Activated CD8-positive, alpha-beta memory T cell treated with anti-CD3 and anti-CD28 coated beads for 1 hour (primary cell): Measurements from ENCODE around the gene CFAP57.

ENCODE experiments used
- DNase-seq, 2 donors: peaks; one replicate each; pipeline ENCODE4 v3.0.0-alpha.2; 2020; ENCODE audit warnings: low read depth in 1 of 2; ENCODE audit errors: extremely low read depth in 1 of 2

Gene CFAP57

DNA sequence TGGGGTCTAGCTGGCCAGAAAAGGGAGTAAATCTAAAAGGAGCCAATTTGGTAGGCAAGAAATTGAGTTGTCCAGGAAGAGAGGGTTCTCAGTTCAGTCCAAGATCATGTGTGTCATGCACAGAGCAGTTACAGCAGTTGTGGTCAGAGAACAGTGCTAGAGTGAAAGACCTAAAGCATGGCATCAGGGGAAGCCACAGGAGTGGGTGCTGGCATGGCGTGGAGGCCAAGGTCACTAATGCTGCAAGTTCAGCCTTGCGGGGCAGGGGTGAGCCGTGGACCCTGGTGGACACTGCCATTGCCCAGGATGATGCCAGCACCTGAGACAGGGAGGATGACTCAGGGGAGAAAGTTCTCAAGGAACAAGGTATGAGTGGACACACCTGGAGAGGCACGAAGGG is 81.0 kb downstream of the CFAP57 start:
- no peak for DNase-seq

DNA sequence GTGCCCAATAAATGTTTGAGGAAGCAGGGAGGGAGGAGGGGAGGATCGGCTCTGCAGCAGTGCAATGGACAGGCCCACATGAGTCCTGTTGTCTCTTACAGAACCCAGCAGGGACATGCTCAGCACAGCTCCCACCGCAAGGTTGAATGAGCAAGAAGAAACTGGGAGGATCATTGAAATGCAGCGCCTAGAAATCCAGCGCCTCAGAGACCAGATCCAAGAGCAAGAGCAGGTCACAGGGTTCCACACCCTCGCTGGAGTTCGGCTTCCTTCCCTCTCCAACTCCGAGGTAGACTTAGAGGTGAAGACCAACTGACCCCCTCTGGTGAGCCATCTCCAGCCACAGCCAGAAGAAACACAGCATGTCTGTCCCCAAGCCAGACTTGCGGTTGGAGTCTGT is 81.7 kb downstream of the CFAP57 start:
- DNase-seq = no peak

DNA sequence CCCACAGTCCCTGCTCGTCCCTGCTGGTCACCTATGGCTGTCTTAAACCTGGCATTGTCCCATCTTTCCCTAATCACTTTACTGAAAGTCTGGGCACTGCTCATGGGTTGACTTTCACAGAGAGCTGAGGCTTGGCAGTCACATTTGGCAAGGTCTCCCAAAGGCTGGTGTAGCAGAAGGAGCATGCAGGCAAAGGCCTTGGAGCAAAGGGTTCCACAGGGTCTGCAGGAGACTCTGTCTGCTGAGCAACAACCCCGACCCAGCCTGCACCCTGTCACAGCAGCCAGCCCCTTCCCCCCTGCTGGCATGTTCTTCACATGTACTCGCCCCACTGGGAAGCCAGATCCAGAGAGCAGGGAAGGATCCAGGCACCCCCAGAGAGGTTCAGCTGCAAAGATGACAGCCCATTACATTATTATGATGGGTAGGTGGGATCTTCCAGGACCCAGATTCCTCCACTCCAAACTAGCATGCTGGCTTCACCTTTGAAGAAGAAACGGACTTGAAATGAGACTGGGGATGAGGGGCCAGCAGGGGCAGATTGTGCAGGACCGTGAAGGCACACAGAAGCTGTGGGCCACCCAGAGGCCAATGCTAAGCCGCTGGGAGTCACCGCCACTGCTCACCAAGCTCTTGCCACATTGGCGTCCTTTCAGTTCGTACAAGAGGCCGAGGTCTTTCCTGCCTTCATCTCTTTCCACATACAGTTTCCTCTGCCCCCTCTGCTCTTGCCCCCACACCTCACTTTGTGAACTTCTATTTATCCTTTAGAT is 83.5 kb downstream of the CFAP57 start:
- no peak for DNase-seq

- DNase-seq = no peak
Measured at GRCh38 chr1:43256675-43257570, 84.8 kb downstream of the CFAP57 start.

DNA sequence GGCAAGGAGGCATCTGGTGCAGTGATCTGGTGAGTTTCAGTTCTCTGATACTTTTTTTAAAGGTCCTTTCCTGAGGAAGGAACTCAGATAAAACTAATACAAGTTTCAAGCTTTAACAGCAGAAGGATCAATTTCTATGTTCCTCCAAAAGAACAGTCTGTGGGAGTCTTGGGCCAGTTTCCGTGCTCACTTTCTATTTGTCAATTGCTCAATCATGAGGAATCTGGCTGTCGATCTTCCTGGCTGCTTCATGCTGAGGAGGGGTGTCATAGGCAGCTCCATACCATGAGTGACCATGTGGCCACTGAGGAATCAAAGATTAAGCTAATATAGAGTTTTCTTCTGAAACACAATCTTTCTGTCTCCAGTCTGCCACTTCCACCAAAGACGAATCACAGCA is 86.2 kb downstream of the CFAP57 start:
- no peak for DNase-seq

DNA sequence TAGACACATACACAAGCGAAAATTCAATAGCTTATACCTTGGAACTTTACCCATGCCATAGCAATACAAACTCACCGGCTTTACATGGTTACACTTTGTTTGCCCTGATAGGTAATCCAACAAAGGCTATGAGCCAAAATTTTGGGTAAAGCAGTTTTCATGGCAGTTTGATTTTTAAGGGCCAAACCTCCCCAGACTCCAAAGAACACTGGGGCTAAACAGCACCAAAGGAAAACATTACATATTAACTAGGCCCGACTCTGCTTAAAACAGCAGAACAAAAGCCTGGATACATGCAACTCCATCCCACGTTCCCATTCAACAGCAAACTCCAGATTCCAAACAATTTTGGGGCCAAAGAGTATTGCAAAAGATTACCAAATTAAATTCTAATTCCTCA is 93.3 kb downstream of the CFAP57 start:
- no peak for DNase-seq

- DNase-seq = no peak
Measured at GRCh38 chr1:43266881-43267280, 94.8 kb downstream of the CFAP57 start.

DNA sequence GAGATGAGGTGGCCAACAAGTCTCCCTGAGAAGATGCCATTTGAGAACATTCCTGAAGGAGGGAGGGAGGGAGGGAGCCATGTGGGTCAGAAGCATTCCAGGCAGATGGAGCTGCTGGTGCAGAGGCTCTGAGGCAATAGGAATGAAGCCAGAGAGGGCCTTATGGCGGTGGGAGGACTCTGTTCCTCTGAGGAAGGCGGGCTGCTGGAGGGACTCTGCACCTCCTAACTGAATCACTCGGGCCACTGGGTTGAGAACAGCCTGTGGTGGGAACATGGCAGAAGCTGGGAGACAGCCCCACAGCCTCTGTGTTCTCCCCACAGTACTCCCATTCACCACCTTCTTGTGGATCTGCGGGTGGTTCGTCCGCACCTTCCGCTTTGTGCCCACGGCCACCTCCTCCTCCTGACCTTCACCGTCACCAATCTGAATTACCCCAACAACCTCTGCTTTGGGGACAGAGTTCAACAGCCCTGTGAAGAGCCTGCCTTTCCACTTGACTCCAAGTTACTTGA is 95.2 kb downstream of the CFAP57 start:
- no peak for DNase-seq

GRCh38 chr1:43267818-43268425 is 95.8 kb downstream of the CFAP57 start:
- DNase-seq = no peak

DNA sequence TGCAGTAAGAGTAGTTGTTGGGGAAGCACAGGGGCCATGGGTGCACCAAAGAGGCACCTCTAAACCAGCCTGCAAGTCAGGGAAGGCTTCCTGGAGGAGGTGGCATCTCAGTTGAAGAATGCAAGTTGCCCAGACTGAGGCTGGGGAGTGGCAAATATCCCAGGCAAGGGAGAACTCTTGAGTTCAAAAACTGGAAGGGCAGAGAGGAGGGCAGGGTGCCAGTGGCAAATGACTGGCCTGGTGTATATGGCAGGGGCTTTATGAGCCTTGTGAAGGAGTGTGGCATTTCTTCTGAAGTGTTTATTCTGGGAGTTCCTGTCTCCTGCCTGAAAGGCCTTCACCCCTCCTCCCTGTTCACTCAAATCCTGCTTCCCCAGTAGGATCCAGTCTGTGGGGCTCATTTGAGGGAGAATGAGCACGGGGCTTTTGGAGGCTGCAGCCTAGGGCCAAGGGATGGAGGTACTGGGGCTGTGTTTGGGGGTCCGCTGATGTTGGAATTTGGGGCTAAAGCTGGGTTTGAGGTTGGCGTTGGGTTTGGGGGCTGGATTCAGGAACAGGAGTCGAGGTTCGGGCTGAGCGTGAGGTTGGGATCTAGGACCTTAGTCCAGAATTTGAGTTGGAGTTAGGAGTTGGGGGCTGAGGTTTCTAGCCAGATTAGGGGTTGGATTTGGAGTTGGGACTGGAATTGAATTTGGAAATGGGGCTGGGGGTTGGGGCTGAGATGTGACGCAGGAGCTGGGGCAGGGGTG is 97.7 kb downstream of the CFAP57 start, which contains the start of gene TMEM125:
Gene TMEM125, plus strand, starts transcription at position 357 of the 749 bp plus-strand sequence. CDS start 2,740 bp downstream, outside the sequence.
- DNase-seq = no peak

DNA sequence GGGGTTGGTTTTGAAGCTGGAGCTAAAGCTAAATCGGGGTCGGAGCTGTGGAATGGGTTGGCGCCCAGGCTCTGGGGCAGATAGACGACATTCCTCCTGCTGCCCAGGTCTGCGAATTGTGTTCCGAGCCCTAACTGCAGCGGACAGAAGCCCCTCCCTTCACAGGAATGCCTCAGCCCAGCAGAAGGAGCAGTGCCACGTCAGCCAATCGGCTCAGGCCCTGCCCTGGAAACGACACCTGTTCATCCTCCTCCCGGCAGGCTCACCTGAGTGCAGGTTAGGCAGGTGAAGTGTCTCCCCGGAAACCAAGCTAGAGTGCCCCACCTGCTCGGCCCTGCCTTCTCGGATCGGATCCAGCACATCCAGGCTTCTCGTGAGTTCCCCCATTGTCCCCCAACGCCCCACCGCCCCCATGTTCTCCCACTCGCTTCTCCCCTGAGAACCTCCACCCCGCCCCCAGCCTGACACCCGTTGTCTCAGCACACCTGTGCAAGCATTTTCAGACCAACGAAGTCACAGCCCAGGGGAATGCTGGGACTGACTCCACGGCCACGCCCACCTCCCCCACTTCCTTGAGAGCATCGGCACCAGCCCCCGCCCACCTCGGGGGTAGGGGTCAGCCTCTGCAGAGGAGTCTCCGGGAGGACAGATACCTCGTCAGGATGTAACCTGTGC is 98.4 kb downstream of the CFAP57 start:
- DNase-seq = no peak

DNA sequence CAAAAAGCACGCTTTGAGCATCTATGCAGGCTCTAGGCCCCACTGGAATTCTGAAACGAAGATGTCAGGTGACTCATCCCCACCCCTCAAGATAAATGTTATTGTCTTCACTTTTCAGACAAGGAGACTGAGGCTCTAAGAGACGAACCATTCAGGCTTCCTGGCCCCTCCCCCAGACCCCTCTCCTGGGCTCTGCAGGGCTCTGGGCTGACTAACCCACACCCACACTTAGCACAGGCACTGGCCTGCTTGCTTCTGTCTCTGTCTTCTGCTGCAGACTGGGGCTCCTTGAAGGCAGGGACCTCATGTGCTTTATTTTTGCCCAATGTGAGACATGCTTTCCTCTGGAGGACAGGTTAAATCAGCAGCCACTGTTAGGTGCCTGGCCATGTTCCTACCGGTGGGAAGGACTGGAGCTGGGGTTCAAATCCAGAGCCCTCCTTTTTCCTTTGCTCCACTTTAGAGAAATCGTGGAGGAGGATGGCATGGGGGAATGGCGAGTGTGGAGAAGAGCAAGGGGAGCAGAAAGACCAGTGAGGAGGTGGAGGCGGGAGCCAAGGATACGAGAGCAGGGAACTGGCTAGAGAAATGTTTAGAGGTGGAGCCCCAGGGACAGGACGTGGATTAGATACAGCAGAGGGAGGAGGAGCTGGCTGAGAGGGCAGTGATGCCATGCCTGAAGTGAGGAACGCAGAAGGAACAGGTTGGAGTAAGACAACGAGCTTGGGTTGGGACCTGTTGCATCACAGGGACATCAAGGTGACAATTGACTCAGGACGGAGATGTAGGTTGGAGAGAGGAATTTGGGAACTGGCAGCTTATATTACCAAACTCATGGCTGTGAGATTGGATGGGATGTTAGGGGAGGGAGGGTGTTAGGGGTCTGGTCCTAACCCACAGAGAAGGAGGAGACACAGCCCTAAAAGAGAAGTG is 99.3 kb downstream of the CFAP57 start:
- DNase-seq = no peak

- DNase-seq = no peak
Measured at GRCh38 chr1:43272161-43272560, 100.0 kb downstream of the CFAP57 start.

DNA sequence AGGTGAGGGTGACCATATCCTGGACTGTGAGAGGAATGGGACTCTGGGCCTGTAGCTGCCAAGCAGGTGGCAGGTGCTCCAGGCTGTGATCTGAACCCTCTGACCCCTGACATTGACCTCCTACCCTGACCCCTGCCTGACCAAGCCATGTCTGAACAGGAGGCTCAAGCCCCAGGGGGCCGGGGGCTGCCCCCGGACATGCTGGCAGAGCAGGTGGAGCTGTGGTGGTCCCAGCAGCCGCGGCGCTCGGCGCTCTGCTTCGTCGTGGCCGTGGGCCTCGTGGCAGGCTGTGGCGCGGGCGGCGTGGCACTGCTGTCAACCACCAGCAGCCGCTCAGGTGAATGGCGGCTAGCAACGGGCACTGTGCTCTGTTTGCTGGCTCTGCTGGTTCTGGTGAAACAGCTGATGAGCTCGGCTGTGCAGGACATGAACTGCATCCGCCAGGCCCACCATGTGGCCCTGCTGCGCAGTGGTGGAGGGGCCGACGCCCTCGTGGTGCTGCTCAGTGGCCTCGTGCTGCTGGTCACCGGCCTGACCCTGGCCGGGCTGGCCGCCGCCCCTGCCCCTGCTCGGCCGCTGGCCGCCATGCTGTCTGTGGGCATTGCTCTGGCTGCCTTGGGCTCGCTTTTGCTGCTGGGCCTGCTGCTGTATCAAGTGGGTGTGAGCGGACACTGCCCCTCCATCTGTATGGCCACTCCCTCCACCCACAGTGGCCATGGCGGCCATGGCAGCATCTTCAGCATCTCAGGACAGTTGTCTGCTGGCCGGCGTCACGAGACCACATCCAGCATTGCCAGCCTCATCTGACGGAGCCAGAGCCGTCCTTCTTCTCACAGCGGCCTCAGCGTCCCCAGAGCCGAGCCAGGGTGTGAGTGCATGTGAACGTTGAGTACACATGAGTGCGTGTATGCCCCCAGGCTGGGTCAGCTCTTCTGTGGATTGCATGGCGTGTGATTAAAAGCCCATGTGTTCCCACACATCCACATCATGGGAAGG is 100.7 kb downstream of the CFAP57 start:
- DNase-seq = no peak

- DNase-seq = no peak
Measured at GRCh38 chr1:43273708-43274107, 101.6 kb downstream of the CFAP57 start.

GRCh38 chr1:43274125-43274803 is 102.1 kb downstream of the CFAP57 start:
- no peak for DNase-seq

DNA sequence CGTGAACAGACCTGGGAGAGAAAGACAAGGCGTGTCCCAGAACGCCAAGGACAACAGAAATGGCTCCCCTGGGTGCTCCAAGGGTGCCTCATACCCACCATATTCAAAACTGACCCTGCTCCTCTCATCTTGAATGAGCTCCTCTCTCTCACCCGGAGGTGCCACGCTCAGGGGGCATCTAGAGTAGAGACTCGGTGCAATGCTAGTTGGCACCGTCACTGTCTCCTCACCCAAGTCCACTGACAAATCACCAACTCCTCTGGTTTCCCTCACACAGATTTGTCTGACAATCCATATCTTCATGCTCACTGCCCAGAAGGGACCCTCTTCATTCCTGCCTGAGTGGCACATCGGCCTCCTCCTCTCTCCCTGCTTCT is 102.7 kb downstream of the CFAP57 start:
- no peak for DNase-seq
